SK-N-SH (cell line): Measurements from ENCODE around the gene RNF133.

Experiments used
- EP300 ChIP-seq, 2 experiments: IDR thresholded peaks; 2 replicates each; pipeline versions ENCODE4 v1.4.0 to v1.6.1; 2012; ENCODE audit warnings: borderline replicate concordance in 1 of 2, low read depth in 1 of 2, low read length in 1 of 2
- TAF1 ChIP-seq: IDR thresholded peaks from 2 replicates; pipeline ENCODE4 v1.6.1; 2012; ENCODE audit warnings: low read depth, mild to moderate bottlenecking, low read length, moderate library complexity, borderline replicate concordance
- USF2 ChIP-seq: fragments of 150-350 bp; IDR thresholded peaks from 2 replicates; pipeline ENCODE4 v1.6.1; 2017; ENCODE audit warnings: antibody characterized with exemption, low read length, low read depth, borderline replicate concordance

GRCh38 chr7:122736183-122736582 lies 37.3 kb upstream of the RNF133 start:
- TF ChIP-seq TAF1 (no peak), USF2 (no peak), EP300 (IDR thresholded peaks at IDR 0.05; ENCODE audit: borderline replicate concordance in 1 of 2, low read depth in 1 of 2, low read length in 1 of 2) (no peak)
